ENCODE measurements around the gene SLC12A2. TPM values are rescaled to one million over a fixed set of nuclear protein-coding genes. Genes with fewer than 3 reads are reported as not detected.

SLC12A2 gene
- total RNA-seq, 2 experiments from 2014 or later: 13.7 to 16.4 TPM

GRCh38 chr5:128053291-128053954 lies 30.1 kb upstream of the SLC12A2 start:
- no peak for ATAC-seq (ENCODE audit: poor library complexity)
- H3K27me3 ChIP-seq (ENCODE audit: control insufficient read depth in 1 of 2, insufficient read depth in 2 of 2, low read length in 2 of 2): no peaks in the 10 kb centered on the region
- no peaks in the 10 kb centered on the region for H3K9me3 ChIP-seq (ENCODE audit: control insufficient read depth in 1 of 2, insufficient read depth in 1 of 2, low read length in 2 of 2)
- H3K27ac ChIP-seq (ENCODE audit: low read depth in 1 of 2, low read length in 2 of 2): no peak overlapping the region
- H3K9me3 Mint-ChIP-seq: peaks cover 7% of the 10 kb centered on the region
- TF ChIP-seq CTCF (IDR thresholded peaks at IDR 0.05): no peak
- DNase-seq: no peak
- intact Hi-C loops (cut with DNase I, micrococcal nuclease): no loop called here
- ChIA-PET CTCF (no interaction called here), POLR2A (interaction anchor here (0.8 to 1.0 kb wide), 2 partner anchors 12 to 1636 kb away, joined by 3 read pairs; no protein-coding TSS in a partner anchor)
- H3K4me3 Mint-ChIP-seq: no peak overlapping the region
- peaks cover 4% of the 10 kb centered on the region for H3K36me3 ChIP-seq (ENCODE audit: insufficient read depth, low read length)
- H3K27ac Mint-ChIP-seq: no peak overlapping the region
- H3K4me1 ChIP-seq (ENCODE audit: insufficient read depth, low read length): no peaks in the 10 kb centered on the region
- peaks cover 3% of the 10 kb centered on the region for H3K4me1 Mint-ChIP-seq (ENCODE audit: low read depth)
- H3K4me3 ChIP-seq (ENCODE audit: low read length): no peak overlapping the region
- H3K27me3 Mint-ChIP-seq: no peaks in the 10 kb centered on the region
- H3K36me3 Mint-ChIP-seq (ENCODE audit: low read depth): peaks cover 73% of the 10 kb centered on the region

GRCh38 chr5:128060644-128061385 lies 22.8 kb upstream of the SLC12A2 start:
- Mint-ChIP-seq H3K4me3 (no peak overlapping the region), H3K36me3 (ENCODE audit: low read depth) (peaks cover 44% of the 10 kb centered on the region), H3K27me3 (no peaks in the 10 kb centered on the region), H3K27ac (no peak overlapping the region), H3K4me1 (ENCODE audit: low read depth) (peaks cover 9% of the 10 kb centered on the region), H3K9me3 (no peaks in the 10 kb centered on the region)
- no peak overlapping the region for H3K27ac ChIP-seq (ENCODE audit: low read depth in 1 of 2, low read length in 2 of 2)
- no peak for ATAC-seq (ENCODE audit: poor library complexity)
- H3K36me3 ChIP-seq (ENCODE audit: insufficient read depth, low read length): peaks cover 5% of the 10 kb centered on the region
- no peaks in the 10 kb centered on the region for H3K9me3 ChIP-seq (ENCODE audit: control insufficient read depth in 1 of 2, insufficient read depth in 1 of 2, low read length in 2 of 2)
- DNase-seq: no peak
- H3K4me3 ChIP-seq (ENCODE audit: low read length): no peak overlapping the region
- intact Hi-C loops (cut with DNase I, micrococcal nuclease): no loop called here
- H3K4me1 ChIP-seq (ENCODE audit: insufficient read depth, low read length): no peaks in the 10 kb centered on the region
- TF ChIP-seq CTCF (IDR thresholded peaks at IDR 0.05): no peak
- ChIA-PET POLR2A (no interaction called here), CTCF (no interaction called here)
- H3K27me3 ChIP-seq (ENCODE audit: control insufficient read depth in 1 of 2, insufficient read depth in 2 of 2, low read length in 2 of 2): no peaks in the 10 kb centered on the region

GRCh38 chr5:128062172-128062746 lies 21.3 kb upstream of the SLC12A2 start:
- ChIA-PET POLR2A (no interaction called here), CTCF (no interaction called here)
- Mint-ChIP-seq H3K36me3 (ENCODE audit: low read depth) (peaks cover 31% of the 10 kb centered on the region), H3K27me3 (no peaks in the 10 kb centered on the region), H3K4me1 (ENCODE audit: low read depth) (peaks cover 9% of the 10 kb centered on the region), H3K9me3 (no peaks in the 10 kb centered on the region), H3K4me3 (no peak overlapping the region), H3K27ac (no peak overlapping the region)
- intact Hi-C loops (cut with DNase I, micrococcal nuclease): no loop called here
- H3K9me3 ChIP-seq (ENCODE audit: control insufficient read depth in 1 of 2, insufficient read depth in 1 of 2, low read length in 2 of 2): no peaks in the 10 kb centered on the region
- H3K4me1 ChIP-seq (ENCODE audit: insufficient read depth, low read length): no peaks in the 10 kb centered on the region
- no peak overlapping the region for H3K4me3 ChIP-seq (ENCODE audit: low read length)
- ATAC-seq (ENCODE audit: poor library complexity) (no peak), DNase-seq (no peak)
- H3K36me3 ChIP-seq (ENCODE audit: insufficient read depth, low read length): peaks cover 5% of the 10 kb centered on the region
- H3K27ac ChIP-seq (ENCODE audit: low read depth in 1 of 2, low read length in 2 of 2): no peak overlapping the region
- TF ChIP-seq CTCF (IDR thresholded peaks at IDR 0.05): no peak
- H3K27me3 ChIP-seq (ENCODE audit: control insufficient read depth in 1 of 2, insufficient read depth in 2 of 2, low read length in 2 of 2): no peaks in the 10 kb centered on the region

Data from CD4-positive, alpha-beta T cell (primary cell).